Ovary (tissue), 9 donors: ENCODE results near the gene CCNG1. TPM values are rescaled to one million over a fixed set of nuclear protein-coding genes. Genes with fewer than 3 reads are reported as not detected.

ENCODE experiments used
- DNase-seq, 5 donors: peaks; one replicate each; pipeline ENCODE4 v3.0.0-alpha.2; 2019 to 2020
- H3K27ac ChIP-seq, 2 donors: fragments of 200-600 bp; one replicate each; pipeline versions ENCODE4 v1.5.1 to v1.8.0; 2019 to 2022
- H3K27me3 ChIP-seq: fragments of 200-600 bp; one replicate; pipeline ENCODE4 v1.8.0; 2022
- H3K36me3 ChIP-seq: fragments of 200-600 bp; sonication (generic); one replicate; pipeline ENCODE4 v1.5.1; 2019
- H3K4me1 ChIP-seq: one replicate; pipeline ENCODE4 v1.8.1; 2013; ENCODE audit warnings: mild to moderate bottlenecking, moderate library complexity; ENCODE audit not compliant: insufficient read depth
- H3K4me3 ChIP-seq: fragments of 200-600 bp; sonication (generic); one replicate; pipeline ENCODE4 v1.5.1; 2017
- H3K9me3 ChIP-seq, 2 donors: fragments of 200-600 bp in 1 of 2; sonication (generic) in 1 of 2; one replicate each; pipeline versions ENCODE4 v1.5.1 to v1.8.1; 2013 to 2019; ENCODE audit warnings: mild to moderate bottlenecking in 1 of 2, moderate library complexity in 1 of 2
- CTCF ChIP-seq, 3 donors: fragments of 450-650 bp in 2 of 3; fragments of 200-600 bp in 1 of 3; IDR thresholded peaks; one replicate each; pipeline versions ENCODE4 v1.5.1 to v1.8.0; 2016 to 2022; ENCODE audit warnings: antibody characterized with exemption in 3 of 3, mild to moderate bottlenecking in 1 of 3
- EP300 ChIP-seq: sonication (generic); formaldehyde crosslinking; IDR thresholded peaks from one replicate; pipeline ENCODE4 v1.6.1; 2017; ENCODE audit warnings: antibody characterized with exemption
- POLR2A ChIP-seq: fragments of 450-650 bp; IDR thresholded peaks from one replicate; pipeline ENCODE4 v1.6.1; 2017; ENCODE audit warnings: antibody characterized with exemption, mild to moderate bottlenecking, moderate library complexity
- WGBS, 3 donors: extraction: QIAGEN DNeasy Blood & Tissue Kit in 1 of 3; methylation state at CpG; one replicate each; pipeline versions ENCODE4 v1.1.5 to v1.1.7; 2013 to 2017; 5-methylcytosine and 5-hydroxymethylcytosine counted together
- intact Hi-C, 4 donors: fragments of 100-400 bp; cut with DNase I; formaldehyde crosslinking; loops; one replicate each; pipeline versions ENCODE4 v1.11.0 to v1.15.1; 2022 to 2023
- polyA plus RNA-seq, 2 donors: library from polyadenylated mRNA; stranded (reverse); fragments of 200-250 nt in 1 of 2; fragments of 350-450 nt in 1 of 2; fragmentation: Illumina TruSeq in 1 of 2; extraction: RNeasy Lipid Tissue Mini Kit (QIAGEN cat#74804) in 1 of 2; gene quantifications; one replicate each; pipeline ENCODE4 v1.2.3, GENCODE V29; 2013 to 2014
- total RNA-seq, 7 donors: library from RNA; depleted of rRNA in 2 of 7; stranded (reverse); fragments of >200 nt in 2 of 7; fragmentation: NEBNext Ultra II Directional in 3 of 7; extraction: Animal tissue kit (Norgen Biotek cat#: 25700) in 3 of 7; gene quantifications; one replicate each; pipeline versions ENCODE4 v1.1.0 to v1.2.4, GENCODE V29; 2016 to 2023
- donor health status: DM: no; HTN: no; CAD: no; lungs with moderate emphysema.
- donor health status: DM: no; HTN: no; CAD: no.
- donor health status: Bipolar disorder and iron deficiency.
- donor health status: DM: yes; HTN: yes; CAD: no.
- donor health status: DM: no; HTN: no; CAD: no.
- donor health status: DM: yes; HTN: yes; CAD: no.

Gene CCNG1
- total and polyA plus RNA-seq, 9 donors: 155 to 250 (median 187) TPM

- TF ChIP-seq POLR2A (no peak), CTCF (IDR thresholded peaks at IDR 0.05) (no peak), EP300 (no peak)
- Histone ChIP-seq H3K27ac (peak overlapping the region; percentile 25 to 64), H3K4me3 (peak overlapping the region; percentile 95), H3K27me3 (no peaks in the 10 kb centered on the region), H3K4me1 (peaks cover 9% of the 10 kb centered on the region), H3K9me3 (no peaks in the 10 kb centered on the region), H3K36me3 (no peaks in the 10 kb centered on the region)
- 1 to 3% (median 2%) methylated on average over 6 of the region's 6 CpGs for WGBS, 3 donors
- DNase-seq: no peak
- intact Hi-C loops: loop anchor here in 1 of 4 donors (10.0 kb wide), 1 partner anchor 68 kb away; the partner anchor contains the start of gene MAT2B
Measured at GRCh38 chr5:163437011-163437308, 435 bp upstream of the CCNG1 start.

- Histone ChIP-seq H3K4me3 (peak overlapping the region; percentile 95), H3K4me1 (peaks cover 9% of the 10 kb centered on the region), H3K9me3 (no peaks in the 10 kb centered on the region), H3K27me3 (no peaks in the 10 kb centered on the region), H3K36me3 (no peaks in the 10 kb centered on the region), H3K27ac (no peak overlapping the region)
- TF ChIP-seq POLR2A: no peak
- TF ChIP-seq CTCF (IDR thresholded peaks at IDR 0.05): no peak
- no peak for TF ChIP-seq EP300
- 40 to 51% (median 43%) methylated on average over 2 of the region's 2 CpGs for WGBS, 3 donors
- intact Hi-C loops: loop anchor here in 1 of 4 donors (10.0 kb wide), 1 partner anchor 66 kb away; the partner anchor contains the start of gene MAT2B
- DNase-seq: no peak
Measured at GRCh38 chr5:163439092-163439425, 1.7 kb downstream of the CCNG1 start.

GRCh38 chr5:163440954-163441353 lies 3.6 kb downstream of the CCNG1 start:
- no peak for DNase-seq
- Histone ChIP-seq H3K36me3 (no peaks in the 10 kb centered on the region), H3K4me1 (peaks cover 7% of the 10 kb centered on the region), H3K27ac (no peak overlapping the region), H3K4me3 (no peak overlapping the region), H3K27me3 (no peaks in the 10 kb centered on the region), H3K9me3 (no peaks in the 10 kb centered on the region)
- TF ChIP-seq CTCF (IDR thresholded peaks at IDR 0.05) (no peak), EP300 (no peak), POLR2A (no peak)
- 95 to 99% (median 98%) methylated on average over 3 of the region's 3 CpGs for WGBS, 3 donors
- intact Hi-C loops: no loop called here

GRCh38 chr5:163444526-163444925 lies 7.1 kb downstream of the CCNG1 start:
- no peaks in the 10 kb centered on the region for H3K27me3 ChIP-seq
- 83 to 88% (median 85%) methylated on average over 1 of the region's 1 CpG for WGBS, 3 donors
- no peak for DNase-seq
- H3K4me1 ChIP-seq: no peaks in the 10 kb centered on the region
- TF ChIP-seq POLR2A: no peak
- no peak for TF ChIP-seq EP300
- no peak for TF ChIP-seq CTCF (IDR thresholded peaks at IDR 0.05)
- H3K4me3 ChIP-seq: no peak overlapping the region
- intact Hi-C loops: no loop called here
- H3K36me3 ChIP-seq: no peaks in the 10 kb centered on the region
- no peak overlapping the region for H3K27ac ChIP-seq
- no peaks in the 10 kb centered on the region for H3K9me3 ChIP-seq

GRCh38 chr5:163445345-163445744 lies 8.0 kb downstream of the CCNG1 start:
- no peaks in the 10 kb centered on the region for H3K36me3 ChIP-seq
- no peak for DNase-seq
- H3K4me3 ChIP-seq: no peak overlapping the region
- no peaks in the 10 kb centered on the region for H3K9me3 ChIP-seq
- H3K27ac ChIP-seq: no peak overlapping the region
- H3K4me1 ChIP-seq: no peaks in the 10 kb centered on the region
- no peaks in the 10 kb centered on the region for H3K27me3 ChIP-seq
- intact Hi-C loops: no loop called here
- WGBS, 3 donors: 91 to 95% (median 92%) methylated on average over 6 of the region's 6 CpGs
- TF ChIP-seq CTCF (IDR thresholded peaks at IDR 0.05) (no peak), POLR2A (no peak), EP300 (no peak)
